LoVo (cell line): Measurements from ENCODE around the gene PCK1.
"Not testable (repeated sequence)": the region's sequence is repeated elsewhere in the genome, so short reads cannot be mapped to it uniquely, and the experiment has no call there.

Experiments used
- DNase-seq: peaks from one replicate; pipeline ENCODE4 v3.0.0-alpha.2; 2016; ENCODE audit warnings: low spot score

The PCK1 gene

DNA sequence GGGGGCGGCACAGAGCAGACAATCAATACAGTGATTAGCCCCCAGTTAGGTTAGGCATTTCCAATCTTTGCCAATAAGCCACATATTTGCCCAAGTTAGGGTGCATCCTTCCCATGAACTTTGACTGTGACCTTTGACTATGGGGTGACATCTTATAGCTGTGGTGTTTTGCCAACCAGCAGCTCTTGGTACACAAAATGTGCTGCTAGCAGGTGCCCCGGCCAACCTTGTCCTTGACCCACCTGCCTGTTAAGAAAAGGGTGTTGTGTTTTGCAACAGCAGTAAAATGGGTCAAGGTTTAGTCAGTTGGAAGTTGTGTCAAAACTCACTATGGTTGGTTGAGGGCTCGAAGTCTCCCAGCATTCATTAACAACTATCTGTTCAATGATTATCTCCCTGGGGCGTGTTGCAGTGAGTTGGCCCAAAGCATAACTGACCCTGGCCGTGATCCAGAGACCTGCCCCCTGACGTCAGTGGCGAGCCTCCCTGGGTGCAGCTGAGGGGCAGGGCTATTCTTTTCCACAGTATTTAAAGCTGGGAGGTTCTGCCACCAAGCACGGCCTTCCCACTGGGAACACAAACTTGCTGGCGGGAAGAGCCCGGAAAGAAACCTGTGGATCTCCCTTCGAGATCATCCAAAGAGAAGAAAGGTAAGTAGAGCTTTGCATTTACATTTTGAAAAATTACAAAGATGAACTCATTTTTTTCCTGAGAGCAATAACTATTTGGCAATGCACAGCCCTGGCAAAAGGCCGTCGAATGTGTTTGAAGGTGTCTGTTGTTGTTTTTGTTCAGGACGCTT is at the start of gene PCK1:
Gene PCK1, plus strand, starts transcription at position 557 of the 802 bp plus-strand sequence. CDS start 302 bp downstream, outside the sequence.
- DNase-seq: peak; percentile 83

DNA sequence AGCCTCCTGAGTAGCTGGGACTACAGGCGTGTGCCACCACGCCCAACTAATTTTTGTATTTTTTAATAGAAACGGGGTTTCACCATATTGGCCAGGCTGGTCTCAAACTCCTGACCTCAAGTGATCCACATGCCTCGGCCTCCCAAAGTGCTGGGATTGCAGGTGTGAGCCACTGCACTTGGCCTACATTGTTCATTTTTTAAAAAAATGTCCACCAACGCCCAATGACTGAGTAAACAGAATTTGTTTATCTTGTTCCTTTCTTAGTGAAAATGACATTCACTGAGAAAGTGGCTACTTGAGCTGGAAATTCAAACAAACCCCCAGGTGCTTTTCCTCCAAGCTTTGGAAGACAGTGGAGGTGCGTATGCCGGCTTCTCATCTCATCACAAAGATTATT is 49.2 kb upstream of the PCK1 start:
- DNase-seq: not testable (repeated sequence)

DNA sequence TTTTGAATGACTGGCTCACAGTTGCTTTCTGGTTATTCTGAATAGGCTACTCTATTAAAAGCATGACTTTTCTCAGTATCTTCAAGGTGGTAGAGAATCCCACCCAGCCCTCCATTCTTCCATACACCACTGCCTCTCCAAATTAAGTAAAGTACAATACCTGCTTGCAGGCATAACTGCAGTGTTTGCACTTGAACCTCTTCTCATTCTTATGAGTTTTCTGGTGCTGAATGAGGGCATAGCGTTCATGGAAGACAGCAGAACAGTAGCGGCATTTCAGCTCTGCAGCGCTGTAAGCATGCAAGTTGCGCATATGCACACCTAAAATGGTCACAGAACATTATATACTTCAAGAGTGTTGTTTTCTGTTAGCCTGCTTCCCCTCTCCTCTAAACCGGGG is 48.5 kb upstream of the PCK1 start:
- no peak for DNase-seq

DNA sequence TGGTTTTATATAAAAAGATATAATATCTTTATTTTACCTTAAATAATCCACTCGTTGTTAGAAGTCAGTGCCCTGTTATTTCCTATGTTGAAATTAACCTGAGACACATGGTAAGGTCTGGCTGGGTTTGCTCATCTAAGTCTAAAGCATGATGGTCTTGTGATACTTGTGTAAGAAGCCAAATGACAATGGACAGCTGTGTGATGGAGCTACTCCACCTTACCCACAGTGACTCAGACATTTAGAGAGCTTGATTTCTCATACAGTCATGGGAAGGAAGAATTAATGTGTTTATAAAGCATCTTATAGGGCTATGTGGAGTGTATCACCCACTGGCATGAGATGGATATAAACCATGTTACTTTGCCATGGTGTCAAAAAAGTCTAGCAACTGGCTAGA is 47.7 kb upstream of the PCK1 start:
- DNase-seq: no peak

DNA sequence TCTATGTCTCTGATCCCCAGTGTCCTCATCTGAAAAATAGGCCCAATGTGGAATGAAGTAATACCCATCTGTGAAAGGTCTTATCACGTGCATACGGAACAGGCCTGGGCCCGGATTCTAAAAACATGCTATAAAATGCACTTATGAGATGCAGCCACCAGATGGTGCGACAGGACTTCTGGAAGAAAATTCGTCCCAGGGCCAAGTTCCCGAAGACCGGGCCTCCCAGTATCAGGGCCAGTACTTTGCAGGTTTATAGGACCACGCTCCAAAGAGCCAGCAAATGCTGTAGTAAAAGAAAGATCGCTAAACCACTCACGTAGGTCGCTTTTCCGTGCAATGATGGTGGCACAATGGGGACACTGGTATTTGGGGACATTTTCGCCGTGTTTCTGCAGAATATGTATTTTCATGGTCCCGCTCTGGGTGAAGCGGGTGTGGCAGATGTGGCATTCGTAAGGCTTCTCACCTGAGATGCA is 46.6 kb upstream of the PCK1 start:
- peak; percentile 64 for DNase-seq

DNA sequence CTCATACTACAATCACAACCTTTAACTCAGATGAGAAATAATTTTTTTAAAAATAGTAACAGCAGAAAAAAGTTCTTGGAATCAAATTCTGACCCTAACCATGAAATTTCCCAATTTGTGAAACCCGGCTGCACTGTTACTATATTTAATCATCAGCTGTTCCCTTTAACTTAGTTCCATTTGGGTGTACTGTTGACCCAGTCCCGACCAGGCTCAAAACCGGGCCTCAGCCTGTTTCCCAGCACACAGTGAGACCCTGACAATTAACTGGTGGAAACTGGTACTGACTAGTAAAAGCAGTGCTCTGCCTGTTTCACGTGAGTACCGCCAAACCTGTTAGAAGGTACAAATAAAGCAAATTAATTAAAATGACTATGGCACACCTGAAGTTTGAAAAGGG is 43.0 kb upstream of the PCK1 start:
- no peak for DNase-seq

DNA sequence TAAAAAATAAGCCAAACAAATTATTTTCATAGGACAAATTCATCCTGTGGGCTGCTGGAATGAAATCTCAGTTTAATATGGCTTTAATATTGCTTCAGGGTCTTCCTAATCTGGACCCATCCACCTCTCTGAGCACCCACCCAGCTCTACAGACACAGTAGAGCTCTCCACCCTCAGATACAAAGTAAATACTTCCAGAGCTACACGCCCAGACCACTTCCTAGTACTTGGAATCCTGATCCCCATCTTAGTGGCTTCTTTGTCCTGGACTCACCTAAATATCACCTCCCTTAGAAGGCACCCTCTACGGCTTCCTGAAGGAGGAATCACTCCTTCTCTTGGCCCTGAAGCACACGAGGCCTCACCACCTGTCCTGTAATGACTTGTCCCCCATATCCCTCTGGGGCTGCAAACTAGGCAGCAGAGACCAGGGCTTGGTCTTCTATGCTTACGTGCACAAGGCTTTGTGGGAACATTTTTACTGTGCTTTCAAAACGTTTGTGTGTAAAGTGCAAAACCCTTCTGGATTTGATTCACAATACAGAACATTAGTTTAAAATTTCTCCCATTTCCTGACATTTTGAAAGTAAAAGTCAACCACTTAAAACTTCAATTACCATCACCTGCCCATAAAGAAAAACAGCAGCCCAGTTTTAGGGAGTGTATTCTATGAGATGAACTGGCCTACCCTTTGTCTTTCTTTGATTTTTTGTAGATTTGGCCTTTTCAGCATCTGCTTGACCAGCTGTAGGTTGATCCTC is 38.4 kb upstream of the PCK1 start:
- no peak for DNase-seq

DNA sequence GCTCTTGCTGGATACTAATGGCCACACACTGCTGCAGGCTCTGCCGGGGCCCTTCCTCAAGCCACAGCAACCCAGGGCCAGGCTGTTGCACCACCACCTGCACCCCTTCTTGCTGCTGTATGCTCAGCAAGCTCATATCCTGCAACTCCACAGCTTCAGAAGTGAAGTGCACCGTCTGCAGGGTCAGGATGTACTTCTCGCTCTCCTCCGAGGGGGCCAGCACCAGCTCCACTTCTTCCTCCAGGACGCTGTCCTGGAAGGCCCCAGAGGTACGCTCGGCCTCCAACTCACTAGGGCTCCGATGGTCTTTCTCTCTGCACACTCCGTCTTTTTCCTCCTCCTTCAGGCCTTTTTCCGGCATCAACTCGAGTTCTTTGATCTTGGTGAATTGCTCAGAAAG is 37.1 kb upstream of the PCK1 start:
- no peak for DNase-seq

DNA sequence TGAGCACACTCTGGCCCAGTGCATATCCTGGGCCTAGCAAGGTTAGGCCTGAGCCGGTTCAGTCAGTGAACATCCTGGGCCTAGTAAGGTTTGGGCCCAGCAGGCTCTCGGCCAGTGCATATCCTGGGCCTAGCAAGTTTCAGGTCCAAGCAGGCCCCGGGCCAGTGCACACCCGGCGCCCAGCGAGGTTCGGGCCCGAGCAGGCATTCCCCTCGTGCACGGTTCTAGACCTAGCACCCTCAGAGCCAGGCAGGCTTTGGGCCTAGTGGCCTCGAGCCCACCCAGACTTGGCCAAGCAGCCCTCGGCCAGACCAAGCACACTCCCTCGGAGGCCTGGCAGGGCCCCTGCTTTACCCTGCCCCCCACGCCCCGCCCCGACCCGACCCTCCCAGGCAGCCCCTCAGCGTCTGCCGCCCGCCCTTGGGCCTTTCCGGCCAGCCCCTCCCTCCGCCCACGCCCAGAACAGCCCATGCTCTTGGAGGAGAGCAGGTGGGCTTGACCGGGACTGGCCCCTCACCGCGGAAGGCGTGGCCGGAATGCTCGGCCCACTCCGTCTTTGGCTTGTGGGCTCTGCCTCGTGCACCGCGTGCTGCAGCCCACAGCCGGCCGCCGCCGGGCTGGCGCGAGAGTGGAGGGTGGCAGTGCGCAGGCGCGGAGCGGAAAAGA is 36.3 kb upstream of the PCK1 start, which contains the start of gene CTCFL:
Gene CTCFL, minus strand, starts transcription at position 630 of the 666 bp plus-strand sequence. CDS start 935 bp downstream, outside the sequence.
- no peak for DNase-seq

DNA sequence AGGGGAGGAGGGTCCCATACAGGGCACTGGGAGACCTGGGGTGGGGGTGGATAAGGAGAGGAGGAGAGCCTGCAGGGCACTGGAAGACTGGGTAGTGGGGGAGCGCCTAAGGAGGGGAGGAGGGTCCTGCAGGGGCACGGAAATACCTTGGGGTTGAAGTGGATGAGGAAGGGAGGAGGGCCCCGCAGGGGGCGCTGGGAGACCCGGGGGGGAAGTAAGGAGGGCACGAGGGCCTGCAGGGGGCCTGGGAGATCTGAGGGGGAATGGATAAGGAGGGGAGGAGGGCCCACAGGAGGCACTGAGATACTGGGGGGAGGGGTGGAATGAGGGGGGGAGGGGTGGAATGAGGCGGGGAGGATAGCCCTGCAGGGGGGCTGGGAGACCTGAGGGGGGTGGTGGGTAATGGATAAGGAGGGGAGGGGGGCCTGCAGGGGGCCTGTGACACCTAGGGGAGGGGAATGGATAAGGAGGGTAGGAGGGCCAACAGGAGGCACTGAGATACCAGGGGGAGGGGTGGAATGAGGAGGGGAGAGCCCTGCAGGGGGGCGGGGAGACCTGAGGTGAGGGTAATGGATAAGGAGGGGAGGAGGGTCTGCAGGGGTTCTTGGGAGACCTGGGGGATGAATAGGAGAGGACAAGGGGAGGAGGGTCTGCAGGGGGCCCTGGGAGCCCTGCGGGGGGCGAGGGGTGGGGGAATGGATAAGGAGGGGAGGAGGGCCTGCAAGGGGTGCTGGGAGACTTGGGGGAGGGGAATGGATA is 35.4 kb upstream of the PCK1 start:
- DNase-seq: no peak

DNA sequence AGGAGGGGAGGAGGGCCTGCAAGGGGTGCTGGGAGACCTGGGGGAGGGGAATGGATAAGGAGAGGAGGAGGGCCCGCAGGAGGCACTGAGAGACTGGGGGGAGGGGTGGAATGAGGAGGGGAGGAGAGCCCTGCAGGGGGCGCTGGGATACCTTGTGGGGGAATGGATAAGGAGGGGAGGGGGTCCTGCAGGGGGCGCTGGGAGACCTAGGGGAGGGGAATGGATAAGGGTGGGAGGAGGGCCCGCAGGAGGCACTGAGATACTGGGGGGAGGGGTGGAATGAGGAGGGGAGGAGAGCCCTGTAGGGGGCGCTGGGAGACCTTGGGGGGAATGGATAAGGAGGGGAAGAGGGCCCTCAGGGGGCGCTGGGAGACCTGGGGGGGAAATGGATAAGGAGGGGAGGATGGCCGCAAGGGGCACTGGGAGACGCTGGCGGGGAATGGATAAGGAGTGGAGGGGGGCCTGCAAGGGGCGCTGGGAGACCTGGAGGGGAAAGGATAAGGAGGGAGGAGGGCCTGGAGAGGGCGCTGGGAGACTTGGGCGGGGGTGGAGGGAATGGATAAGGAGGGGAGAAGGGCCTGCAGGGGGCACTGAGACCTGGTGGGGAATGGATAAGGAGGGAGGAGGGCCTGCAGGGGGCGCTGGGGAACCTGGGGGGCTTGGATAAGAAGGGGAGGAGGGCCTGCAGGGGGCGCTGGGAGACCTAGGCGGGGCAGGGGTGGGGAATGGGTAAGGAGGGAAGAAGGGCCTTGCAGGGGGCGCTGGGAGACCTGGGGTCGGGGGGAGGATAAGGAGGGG is 34.6 kb upstream of the PCK1 start:
- DNase-seq: no peak

DNA sequence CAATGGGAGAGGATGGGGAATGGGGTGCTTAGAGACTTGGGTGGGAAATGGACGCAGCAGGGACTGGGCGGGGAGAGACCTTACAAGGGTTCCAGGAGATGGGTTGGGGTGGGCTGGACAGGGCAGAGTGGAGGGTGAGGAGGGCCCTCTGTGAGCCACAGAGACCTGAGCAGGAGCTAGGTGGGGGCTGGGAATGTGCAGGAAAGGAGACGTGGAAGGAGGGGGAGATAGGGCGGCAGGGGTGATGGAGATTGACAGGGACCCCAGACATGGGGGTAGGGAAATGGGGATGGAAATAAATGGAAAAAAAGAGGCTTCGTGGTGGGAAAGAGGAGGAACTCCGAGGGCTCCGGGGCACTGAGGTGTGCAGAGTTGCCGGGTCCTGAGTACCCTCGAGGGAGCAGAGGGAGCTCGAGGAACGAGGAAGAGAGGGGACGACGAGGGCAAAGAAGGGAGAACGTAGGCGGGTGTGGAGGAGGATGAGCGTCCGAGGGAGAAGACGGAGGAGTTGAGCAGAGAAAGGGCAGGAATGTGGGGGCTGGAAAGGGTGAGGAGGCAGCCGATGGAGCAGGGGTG is 33.9 kb upstream of the PCK1 start:
- DNase-seq: no peak

DNA sequence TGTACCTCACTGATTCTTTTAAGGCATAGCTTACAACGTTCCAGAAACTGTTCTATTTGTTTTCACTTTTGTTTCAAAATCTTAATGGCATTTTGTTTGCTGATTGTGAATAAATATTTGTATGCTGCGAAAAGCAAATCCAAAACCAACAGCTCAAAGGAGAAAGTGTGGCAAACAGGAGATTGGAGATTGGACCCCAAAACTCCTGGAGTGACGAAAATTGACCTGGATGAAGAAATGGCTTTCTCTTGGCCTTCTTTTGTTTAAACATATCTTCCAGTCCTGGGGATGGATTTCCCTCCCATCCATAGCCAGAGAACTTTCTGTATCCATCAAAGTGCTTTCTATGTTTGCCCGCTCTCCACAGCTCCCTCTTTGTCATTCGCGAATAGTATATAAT is 33.2 kb upstream of the PCK1 start:
- no peak for DNase-seq

DNA sequence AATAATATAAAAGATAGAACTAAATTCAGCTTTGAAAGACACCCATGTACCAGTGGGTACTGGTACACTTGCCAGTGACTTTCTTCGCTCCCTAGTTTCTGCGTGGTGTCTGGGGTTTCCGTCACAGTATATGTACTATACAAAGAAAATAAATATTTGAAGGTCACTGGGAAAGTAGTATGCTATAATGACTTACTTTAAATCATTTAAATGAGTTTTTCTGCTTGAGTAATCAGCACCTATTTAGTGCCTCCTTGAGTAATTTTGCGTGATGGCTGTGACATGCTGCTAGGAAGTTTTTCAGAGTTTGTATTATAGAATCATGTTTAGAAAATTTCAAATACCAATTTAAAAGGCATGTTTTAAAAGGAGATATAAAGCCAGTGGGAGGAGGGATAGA is 32.8 kb upstream of the PCK1 start:
- DNase-seq: no peak

DNA sequence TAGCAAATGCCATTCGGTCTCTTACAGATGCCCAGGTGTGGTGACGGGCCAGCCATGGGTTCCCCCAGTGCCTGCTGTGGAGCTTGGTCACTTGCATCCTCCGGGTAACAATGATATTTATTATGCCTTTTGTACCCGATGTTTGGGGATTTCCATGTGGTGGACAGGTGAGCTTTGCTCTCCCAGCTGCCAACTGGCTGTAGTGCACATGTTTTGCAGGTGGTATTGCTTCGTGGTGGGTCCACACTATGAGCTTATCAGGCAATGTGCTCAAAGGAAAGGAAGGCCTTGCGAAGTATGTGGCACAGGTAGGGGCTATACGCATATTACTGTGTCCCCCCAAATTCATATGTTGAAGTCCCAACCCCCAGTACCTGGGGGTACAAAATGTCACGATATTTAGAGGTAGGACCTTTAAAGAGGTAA is 31.7 kb upstream of the PCK1 start:
- DNase-seq: no peak

DNA sequence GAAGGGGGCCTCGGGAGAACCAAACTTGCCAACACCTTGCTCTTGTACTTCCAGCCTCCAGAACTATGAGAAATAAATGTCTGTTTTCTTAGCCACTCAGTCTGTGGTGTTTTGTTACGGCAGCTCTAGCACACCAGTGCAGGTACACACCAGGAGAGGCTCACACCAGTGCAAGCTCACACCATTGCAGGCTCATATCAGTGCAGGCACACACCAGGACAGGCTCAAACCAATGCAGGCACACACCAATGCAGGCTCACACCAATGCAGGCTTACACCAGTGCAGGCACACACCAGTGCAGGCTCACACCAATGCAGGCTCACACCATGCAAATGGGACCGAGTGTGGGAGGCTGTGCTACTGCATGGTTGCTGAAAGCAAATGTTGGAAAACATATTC is 31.1 kb upstream of the PCK1 start:
- DNase-seq: no peak

DNA sequence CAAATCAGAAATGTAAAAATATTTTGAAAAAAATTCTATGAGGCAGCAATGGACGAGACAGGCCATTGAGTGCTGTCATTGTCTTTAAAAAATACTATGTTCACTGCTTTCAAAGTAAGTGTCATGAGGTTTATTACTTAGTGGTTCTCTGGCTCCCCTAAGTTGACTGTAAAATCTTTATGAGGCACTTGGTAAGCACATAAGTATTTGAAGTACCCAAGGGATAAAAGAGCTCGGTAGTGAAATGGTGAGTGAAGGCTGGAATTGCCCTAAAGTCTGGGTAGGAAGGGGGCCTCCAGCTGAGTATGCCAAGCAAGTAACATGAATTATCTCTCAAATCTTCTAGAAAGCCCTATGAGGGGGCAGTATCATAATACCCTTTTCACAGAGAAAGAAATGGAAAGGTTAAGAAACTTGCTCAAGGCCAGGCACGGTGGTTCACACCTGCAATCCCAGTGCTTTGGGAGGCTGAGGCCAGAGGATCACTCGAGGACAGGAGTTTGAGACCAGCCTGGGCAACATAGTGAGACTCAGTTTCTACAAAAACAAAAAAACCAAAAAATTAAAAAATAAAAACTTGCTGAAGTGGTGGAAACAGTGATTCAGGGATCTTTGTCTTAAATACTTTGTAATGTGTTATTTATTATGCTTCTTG is 30.5 kb upstream of the PCK1 start:
- DNase-seq: peak; percentile 48

DNA sequence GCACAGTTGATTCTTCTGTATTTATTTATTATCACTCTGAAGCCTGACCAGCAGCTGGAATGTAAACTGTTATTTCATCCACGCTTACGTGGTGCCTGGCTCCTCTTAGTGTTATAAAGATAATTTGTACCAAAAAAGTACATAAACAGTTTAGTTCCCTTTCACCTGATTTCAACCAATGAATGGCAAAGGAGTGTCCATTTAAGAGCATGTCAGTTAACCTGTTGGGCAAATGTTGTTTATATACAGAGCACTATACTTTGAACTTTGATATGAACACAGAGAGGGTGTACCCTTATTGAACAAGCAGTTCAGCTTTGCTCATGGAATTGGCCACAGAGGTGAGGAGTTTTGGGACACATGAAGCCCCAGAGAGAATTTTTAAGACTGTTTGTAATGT is 28.8 kb upstream of the PCK1 start:
- peak; percentile 41 for DNase-seq

DNA sequence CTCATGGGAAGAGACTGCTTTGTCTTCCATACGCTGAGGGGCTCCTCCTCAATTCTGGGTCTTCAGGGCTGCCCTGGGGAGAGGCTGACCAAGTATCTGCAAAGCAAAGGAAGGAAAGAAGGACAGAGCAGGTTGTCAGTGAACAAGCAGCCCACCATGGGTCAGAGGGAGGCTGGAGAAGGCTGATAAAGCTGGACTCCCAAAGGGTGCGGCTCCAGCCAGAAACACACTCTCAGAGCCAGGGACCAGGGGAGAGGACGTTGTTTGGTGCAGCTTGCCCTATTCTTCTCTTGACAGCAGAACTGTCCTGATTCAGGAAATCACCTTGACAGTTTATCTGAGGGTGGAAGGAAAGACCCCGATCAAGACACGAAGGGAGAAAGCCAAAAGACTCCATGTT is 25.6 kb upstream of the PCK1 start:
- no peak for DNase-seq

DNA sequence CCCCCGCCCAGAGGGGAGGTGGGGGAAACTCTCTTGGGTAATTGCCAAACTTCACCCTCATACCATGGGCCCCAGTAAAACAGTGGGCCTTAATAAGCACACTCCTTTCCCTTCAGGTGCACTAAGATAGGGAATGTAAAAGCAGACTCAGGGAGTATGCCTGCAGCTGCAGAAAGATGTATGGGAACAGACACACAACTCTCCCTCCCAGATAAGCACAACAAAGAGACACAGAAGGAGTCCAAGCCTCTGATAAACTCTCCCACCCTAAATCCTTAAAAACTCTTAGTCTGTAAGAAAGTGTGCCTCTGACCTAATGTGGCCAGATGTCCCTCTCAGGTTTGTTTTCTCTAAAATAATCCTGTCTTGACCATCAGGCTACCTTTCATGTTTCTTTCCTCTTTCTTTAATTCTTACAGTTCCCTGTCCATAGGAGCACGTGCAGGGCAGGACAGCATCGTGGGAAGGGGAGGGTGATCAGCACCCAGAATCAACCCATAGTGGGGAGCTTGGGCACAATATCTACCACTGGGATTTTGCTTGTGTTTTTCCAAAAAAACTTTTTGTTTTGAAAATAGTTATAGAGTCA is 24.7 kb upstream of the PCK1 start:
- no peak for DNase-seq
